Esophagus squamous epithelium (tissue), 5 donors: ENCODE measurements around the gene PRELID1. TPM values are rescaled to one million over a fixed set of nuclear protein-coding genes. Genes with fewer than 3 reads are reported as not detected.

Experiments used
- DNase-seq: peaks from one replicate; lab custom pipeline; 2025; lab: John Stamatoyannopoulos, UW
- H3K27ac ChIP-seq, 4 donors: fragments of 200-600 bp; sonication (generic); one replicate each; pipeline ENCODE4 v1.5.1; 2016 to 2019; ENCODE audit warnings: mild to moderate bottlenecking in 1 of 4
- H3K27me3 ChIP-seq, 4 donors: fragments of 200-600 bp; sonication (generic); 1 replicate in 3 of 4; 2 replicates in 1 of 4; pipeline versions ENCODE4 v1.5.1 to v1.6.0; 2017 to 2021; ENCODE audit warnings: antibody characterized with exemption in 1 of 4
- H3K36me3 ChIP-seq, 3 donors: fragments of 200-600 bp; sonication (generic); one replicate each; pipeline ENCODE4 v1.5.1; 2016 to 2019
- H3K4me1 ChIP-seq, 3 donors: fragments of 200-600 bp; sonication (generic); one replicate each; pipeline ENCODE4 v1.5.1; 2017 to 2019
- H3K4me3 ChIP-seq, 4 donors: fragments of 200-600 bp; sonication (generic); 1 replicate in 3 of 4; 2 replicates in 1 of 4; pipeline ENCODE4 v1.5.1; 2016 to 2019; ENCODE audit warnings: mild to moderate bottlenecking in 2 of 4, moderate library complexity in 1 of 4
- H3K9me3 ChIP-seq, 3 donors: fragments of 200-600 bp; sonication (generic); one replicate each; pipeline ENCODE4 v1.5.1; 2016 to 2019
- POLR2A ChIP-seq, 4 donors: fragments of 450-650 bp; IDR thresholded peaks; one replicate each; pipeline ENCODE4 v1.6.1; 2017; ENCODE audit warnings: antibody characterized with exemption in 4 of 4, mild to moderate bottlenecking in 4 of 4, moderate library complexity in 3 of 4
- WGBS, 2 donors: methylation state at CpG; one replicate each; pipeline ENCODE4 v1.1.5; 2018; 5-methylcytosine and 5-hydroxymethylcytosine counted together
- intact Hi-C: fragments of 100-400 bp; cut with DNase I; formaldehyde crosslinking; loops from one replicate; pipeline ENCODE4 v1.15.0; 2022
- total RNA-seq, 4 donors: library from RNA; depleted of rRNA; stranded (reverse); fragments of >200 nt; gene quantifications; one replicate each; pipeline ENCODE4 v1.1.0, GENCODE V29; 2016
- TF ChIP-seq, protein P1 (sequence below), 6 experiments: fragments of 450-650 bp in 4 of 6; fragments of 200-600 bp in 2 of 6; sonication (generic) in 2 of 6; IDR thresholded peaks; one replicate each; pipeline ENCODE4 v1.5.1; 2016 to 2019; ENCODE audit warnings: antibody characterized with exemption in 6 of 6, mild to moderate bottlenecking in 4 of 6, moderate library complexity in 4 of 6
- donor health status: DM: yes; HTN: yes; CAD: no.

The PRELID1 gene
- total RNA-seq, 4 donors from 2014 or later, result 88.7 to 184 (median 108) TPM

GRCh38 chr5:177307544-177308363 is 4.2 kb downstream of the PRELID1 start:
- Histone ChIP-seq H3K36me3 (peaks cover 5 to 45% (median 8%) of the 10 kb centered on the region in 3 donors), H3K27ac (peak overlapping the region in 3 of 4 donors; percentile 54 to 98 (median 93)), H3K4me1 (peaks cover 45 to 88% (median 46%) of the 10 kb centered on the region in 3 donors), H3K27me3 (no peaks in the 10 kb centered on the region), H3K4me3 (no peak overlapping the region), H3K9me3 (no peaks in the 10 kb centered on the region)
- DNase-seq, result no peak
- no peak for TF ChIP-seq POLR2A (IDR thresholded peaks at IDR 0.05)
- TF ChIP-seq, protein P1, sequence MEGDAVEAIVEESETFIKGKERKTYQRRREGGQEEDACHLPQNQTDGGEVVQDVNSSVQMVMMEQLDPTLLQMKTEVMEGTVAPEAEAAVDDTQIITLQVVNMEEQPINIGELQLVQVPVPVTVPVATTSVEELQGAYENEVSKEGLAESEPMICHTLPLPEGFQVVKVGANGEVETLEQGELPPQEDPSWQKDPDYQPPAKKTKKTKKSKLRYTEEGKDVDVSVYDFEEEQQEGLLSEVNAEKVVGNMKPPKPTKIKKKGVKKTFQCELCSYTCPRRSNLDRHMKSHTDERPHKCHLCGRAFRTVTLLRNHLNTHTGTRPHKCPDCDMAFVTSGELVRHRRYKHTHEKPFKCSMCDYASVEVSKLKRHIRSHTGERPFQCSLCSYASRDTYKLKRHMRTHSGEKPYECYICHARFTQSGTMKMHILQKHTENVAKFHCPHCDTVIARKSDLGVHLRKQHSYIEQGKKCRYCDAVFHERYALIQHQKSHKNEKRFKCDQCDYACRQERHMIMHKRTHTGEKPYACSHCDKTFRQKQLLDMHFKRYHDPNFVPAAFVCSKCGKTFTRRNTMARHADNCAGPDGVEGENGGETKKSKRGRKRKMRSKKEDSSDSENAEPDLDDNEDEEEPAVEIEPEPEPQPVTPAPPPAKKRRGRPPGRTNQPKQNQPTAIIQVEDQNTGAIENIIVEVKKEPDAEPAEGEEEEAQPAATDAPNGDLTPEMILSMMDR (IDR thresholded peaks at IDR 0.05), result no peak
- intact Hi-C loops, result no loop called here
- WGBS, 2 donors, result 67 to 70% methylated on average over 2 to 10 of the region's 43 CpGs

DNA sequence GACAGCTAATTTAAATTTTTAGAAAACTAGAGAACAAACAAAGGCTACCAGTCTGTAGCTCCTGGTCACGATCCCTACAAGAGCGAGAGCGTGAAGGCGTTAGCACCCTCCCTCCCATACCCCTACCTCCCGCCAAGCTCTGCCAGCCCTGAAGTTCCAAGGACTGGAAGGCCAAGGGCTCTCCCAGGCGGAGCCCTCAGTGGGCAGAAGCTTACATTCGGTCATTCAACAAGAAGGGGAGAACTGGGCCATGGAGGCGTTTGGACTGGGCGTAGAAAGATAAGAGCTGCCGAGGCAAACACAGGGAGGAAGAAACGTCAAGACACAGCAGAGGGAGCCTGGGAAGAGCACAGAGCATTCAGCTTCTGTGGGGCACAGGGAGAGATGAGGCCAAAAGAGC is 5.1 kb downstream of the PRELID1 start:
- Histone ChIP-seq H3K4me3 (no peak overlapping the region), H3K36me3 (peaks cover 5 to 45% (median 8%) of the 10 kb centered on the region in 3 donors), H3K4me1 (peaks cover 46 to 88% (median 47%) of the 10 kb centered on the region in 3 donors), H3K27me3 (no peaks in the 10 kb centered on the region), H3K27ac (no peak overlapping the region), H3K9me3 (no peaks in the 10 kb centered on the region)
- 83 to 96% methylated on average over 8 to 10 of the region's 11 CpGs for WGBS, 2 donors
- intact Hi-C loops, result no loop called here
- DNase-seq, result no peak
- no peak for TF ChIP-seq POLR2A (IDR thresholded peaks at IDR 0.05)
- TF ChIP-seq, protein P1 (IDR thresholded peaks at IDR 0.05), result no peak

DNA sequence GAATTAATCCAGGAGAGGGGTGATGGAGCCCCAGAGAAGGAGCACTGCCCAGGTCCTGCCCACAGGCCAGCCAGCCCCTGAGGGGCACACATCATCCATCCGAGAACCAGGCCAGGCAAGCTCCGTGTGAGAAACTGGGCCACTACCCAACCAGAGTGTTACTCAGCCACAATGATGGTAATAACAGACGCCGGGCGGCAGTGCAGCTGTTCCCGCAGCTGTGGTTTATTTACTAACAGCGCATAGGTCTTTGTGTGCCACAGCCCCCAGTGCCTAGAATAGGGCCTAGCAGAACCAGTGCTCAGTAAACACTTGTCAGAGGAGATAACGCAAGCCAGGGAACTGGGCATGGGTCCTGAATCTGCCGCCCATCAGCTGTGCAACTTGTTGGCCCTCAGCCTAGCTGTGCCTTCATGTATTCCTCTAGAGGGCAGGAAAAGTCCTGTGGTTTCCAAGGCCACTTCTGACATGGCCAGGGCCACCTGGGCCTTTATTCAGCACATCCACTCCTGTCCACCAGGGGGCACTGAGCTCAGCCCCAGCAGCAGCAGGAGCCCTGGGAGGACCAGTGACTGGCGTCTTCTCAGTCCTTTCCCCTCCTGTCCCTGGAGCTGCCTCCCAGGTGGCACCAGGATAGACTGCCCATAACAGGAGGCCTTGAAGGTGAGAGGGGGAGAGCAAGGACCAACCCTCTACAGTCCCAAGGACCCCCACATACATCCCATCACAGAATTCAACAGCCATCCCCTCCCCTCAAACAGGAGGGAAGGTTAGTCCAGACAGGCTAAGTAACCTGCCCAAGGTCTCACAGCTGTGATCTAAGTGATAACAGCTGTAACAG is 6.0 kb downstream of the PRELID1 start:
- Histone ChIP-seq H3K4me1 (peaks cover 41 to 81% (median 44%) of the 10 kb centered on the region in 3 donors), H3K4me3 (no peak overlapping the region), H3K27ac (peak overlapping the region in 2 of 4 donors; percentile 7 to 13), H3K9me3 (no peaks in the 10 kb centered on the region), H3K27me3 (no peaks in the 10 kb centered on the region), H3K36me3 (peaks cover 5 to 45% (median 8%) of the 10 kb centered on the region in 3 donors)
- intact Hi-C loops, result loop anchor here (10.0 kb wide), 3 partner anchors 85 to 185 kb away; partner anchors contain the start of gene PDLIM7
- no peak for DNase-seq
- TF ChIP-seq, protein P1 (IDR thresholded peaks at IDR 0.05), result peak; percentile 74 to 95 (median 82)
- no peak for TF ChIP-seq POLR2A (IDR thresholded peaks at IDR 0.05)
- 38 to 39% methylated on average over 5 to 8 of the region's 10 CpGs for WGBS, 2 donors

DNA sequence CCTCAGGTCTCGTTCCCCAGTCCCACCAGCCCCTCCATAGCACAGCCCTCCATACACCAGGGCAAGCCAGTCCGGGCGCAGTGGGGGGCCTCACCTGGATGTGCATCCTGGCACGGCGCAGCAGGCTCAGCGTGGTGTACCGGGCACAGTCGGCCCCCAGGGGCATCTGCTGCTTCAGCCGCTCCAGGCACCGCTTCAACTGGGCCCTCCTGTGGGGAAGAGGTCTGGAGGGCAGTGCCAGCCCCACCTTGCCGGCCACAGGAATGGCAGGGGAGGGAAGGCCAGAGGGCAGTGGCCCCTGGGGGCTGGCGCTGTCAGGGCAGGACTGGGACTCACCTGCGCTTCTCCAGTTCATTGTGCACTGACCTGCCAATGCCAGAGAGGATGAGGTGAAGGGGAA is 6.7 kb downstream of the PRELID1 start:
- intact Hi-C loops, result loop anchor here (10.0 kb wide), 3 partner anchors 84 to 184 kb away; partner anchors contain the start of gene PDLIM7
- DNase-seq, result no peak
- 93 to 100% methylated on average over 1 to 3 of the region's 13 CpGs for WGBS, 2 donors
- TF ChIP-seq POLR2A (IDR thresholded peaks at IDR 0.05), result no peak
- TF ChIP-seq, protein P1 (IDR thresholded peaks at IDR 0.05), result no peak
- H3K27me3 ChIP-seq, result no peaks in the 10 kb centered on the region
- peak overlapping the region in 1 of 4 donors; percentile 71 for H3K4me3 ChIP-seq
- H3K4me1 ChIP-seq, result peaks cover 33 to 73% (median 36%) of the 10 kb centered on the region in 3 donors
- H3K9me3 ChIP-seq, result no peaks in the 10 kb centered on the region
- peaks cover 5 to 41% (median 8%) of the 10 kb centered on the region in 3 donors for H3K36me3 ChIP-seq
- peak overlapping the region in 2 of 4 donors; percentile 7 to 13 for H3K27ac ChIP-seq
